GM12875 (cell line): ENCODE data around the gene FBP1.

Source experiments
- H3K4me3 ChIP-seq: one replicate; pipeline ENCODE4 v1.5.1; 2011; ENCODE audit warnings: low read depth, low read length, control low read depth
- TF ChIP-seq, protein P1 (sequence below): IDR thresholded peaks from 2 replicates; pipeline ENCODE4 v1.5.1; 2011; ENCODE audit warnings: low read depth, mild to moderate bottlenecking, control low read depth, inconsistent platforms, low read length, moderate library complexity, borderline replicate concordance; ENCODE audit not compliant: insufficient read depth

The FBP1 gene

GRCh38 chr9:94655739-94656138, 16.4 kb upstream of the FBP1 start:
- peak overlapping the region; percentile 23 for H3K4me3 ChIP-seq

DNA sequence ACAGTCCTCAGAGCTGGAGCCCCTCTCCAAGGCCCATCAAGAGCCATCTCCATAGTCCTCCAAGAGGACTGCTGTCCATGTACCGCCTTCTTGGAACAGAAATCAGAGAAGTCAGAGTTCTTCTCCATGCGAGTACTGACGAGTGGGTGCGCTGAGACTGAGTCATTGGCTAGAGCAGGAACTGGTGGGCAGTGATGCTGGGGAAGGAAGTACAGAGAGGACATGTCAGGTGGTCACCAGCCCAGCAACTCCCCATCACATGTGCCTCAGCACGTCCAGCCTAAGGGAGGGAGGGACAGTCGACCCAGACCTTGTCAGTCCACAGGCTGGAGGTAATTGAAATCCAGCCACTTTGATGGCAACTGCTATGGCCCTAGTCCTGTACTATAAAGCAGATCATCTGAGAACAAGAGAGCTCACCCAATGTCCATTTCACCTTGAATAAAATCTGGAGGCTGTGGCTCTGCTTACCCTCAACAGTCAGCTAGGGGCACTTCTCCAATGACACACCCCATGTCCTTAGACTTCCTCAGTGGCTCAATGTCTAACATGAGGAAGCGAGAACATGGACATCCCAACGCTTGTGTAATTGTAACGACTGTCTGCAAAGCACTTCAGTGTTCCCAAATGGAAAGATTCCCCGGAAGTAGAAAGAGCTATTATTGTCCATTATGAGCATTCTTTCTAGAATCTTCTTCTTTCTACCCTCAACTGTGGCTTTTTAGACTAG, 15.0 kb upstream of the FBP1 start:
- TF ChIP-seq, protein P1, sequence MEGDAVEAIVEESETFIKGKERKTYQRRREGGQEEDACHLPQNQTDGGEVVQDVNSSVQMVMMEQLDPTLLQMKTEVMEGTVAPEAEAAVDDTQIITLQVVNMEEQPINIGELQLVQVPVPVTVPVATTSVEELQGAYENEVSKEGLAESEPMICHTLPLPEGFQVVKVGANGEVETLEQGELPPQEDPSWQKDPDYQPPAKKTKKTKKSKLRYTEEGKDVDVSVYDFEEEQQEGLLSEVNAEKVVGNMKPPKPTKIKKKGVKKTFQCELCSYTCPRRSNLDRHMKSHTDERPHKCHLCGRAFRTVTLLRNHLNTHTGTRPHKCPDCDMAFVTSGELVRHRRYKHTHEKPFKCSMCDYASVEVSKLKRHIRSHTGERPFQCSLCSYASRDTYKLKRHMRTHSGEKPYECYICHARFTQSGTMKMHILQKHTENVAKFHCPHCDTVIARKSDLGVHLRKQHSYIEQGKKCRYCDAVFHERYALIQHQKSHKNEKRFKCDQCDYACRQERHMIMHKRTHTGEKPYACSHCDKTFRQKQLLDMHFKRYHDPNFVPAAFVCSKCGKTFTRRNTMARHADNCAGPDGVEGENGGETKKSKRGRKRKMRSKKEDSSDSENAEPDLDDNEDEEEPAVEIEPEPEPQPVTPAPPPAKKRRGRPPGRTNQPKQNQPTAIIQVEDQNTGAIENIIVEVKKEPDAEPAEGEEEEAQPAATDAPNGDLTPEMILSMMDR: no peak

More at GRCh38 chr9:94655739-94656138, 16.4 kb upstream of the FBP1 start:
- TF ChIP-seq, protein P1: no peak

DNA sequence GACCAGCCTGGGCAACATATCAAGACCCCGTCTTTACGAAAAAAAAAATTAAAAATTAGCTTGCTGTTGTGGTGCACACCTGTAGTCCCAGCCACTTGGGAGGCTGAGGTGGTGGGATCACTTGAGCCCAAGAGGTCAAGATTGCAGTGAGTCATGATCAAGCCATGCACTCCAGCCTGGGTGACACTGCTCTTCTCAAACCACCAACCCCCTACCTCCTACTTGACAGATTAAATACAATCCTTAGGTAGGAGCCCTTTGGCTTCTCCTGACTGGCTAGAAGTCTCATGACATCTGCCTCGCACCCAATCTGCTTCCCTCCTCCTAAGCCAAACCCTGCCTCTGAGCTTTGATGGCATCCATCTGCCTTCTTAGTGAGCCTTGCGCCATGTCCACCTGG, 11.6 kb upstream of the FBP1 start:
- TF ChIP-seq, protein P1: no peak
- H3K4me3 ChIP-seq: no peak overlapping the region

More for the DNA sequence above, 15.0 kb upstream of the FBP1 start:
- no peak overlapping the region for H3K4me3 ChIP-seq

DNA sequence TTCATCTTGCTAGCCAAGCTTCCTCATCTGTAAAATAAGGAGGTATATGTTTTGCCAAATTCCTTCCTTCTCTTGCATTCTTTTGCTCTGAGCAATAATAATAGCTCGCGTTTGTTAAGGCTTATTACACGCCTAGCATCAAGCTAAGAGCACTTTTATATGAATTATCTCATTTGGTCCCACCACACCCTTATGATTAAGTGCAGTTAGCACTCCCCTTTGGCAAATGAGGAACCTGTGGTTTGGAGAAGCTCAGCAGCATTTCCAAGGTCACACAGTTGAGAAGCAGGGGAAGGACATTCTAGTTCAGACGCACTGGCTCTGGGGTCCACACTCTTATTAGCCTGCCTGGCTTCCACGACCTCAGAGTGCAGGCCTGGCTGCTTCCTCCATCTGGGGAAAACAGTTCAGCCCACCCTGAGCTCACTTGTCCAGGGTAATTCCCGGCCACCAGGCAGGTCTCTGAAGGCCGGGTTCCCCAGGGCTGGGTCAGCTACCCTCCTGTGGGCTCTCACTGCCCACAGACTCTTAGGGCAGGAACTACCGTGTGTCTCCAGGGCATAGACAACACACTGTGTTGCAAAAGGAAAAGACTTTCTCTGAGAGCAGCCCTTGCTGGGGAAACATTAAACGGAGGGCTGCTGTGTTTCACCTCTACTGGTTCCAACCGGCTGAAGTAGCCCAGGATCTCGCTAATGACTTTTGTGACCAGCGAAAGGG, 9.9 kb upstream of the FBP1 start:
- TF ChIP-seq, protein P1: no peak
- H3K4me3 ChIP-seq: no peak overlapping the region

- TF ChIP-seq, protein P1: no peak
- H3K4me3 ChIP-seq: no peak overlapping the region
These were observed 8.9 kb upstream of the FBP1 start for GRCh38 chr9:94648185-94648584.

- TF ChIP-seq, protein P1: no peak
- no peak overlapping the region for H3K4me3 ChIP-seq
These were observed 6.6 kb upstream of the FBP1 start for GRCh38 chr9:94645901-94646300.

GRCh38 chr9:94644543-94644942, 5.2 kb upstream of the FBP1 start:
- TF ChIP-seq, protein P1: no peak

More at GRCh38 chr9:94644543-94644942, 5.2 kb upstream of the FBP1 start:
- H3K4me3 ChIP-seq: no peak overlapping the region
